Measurements from ENCODE around the gene ARX.

The ARX gene

DNA sequence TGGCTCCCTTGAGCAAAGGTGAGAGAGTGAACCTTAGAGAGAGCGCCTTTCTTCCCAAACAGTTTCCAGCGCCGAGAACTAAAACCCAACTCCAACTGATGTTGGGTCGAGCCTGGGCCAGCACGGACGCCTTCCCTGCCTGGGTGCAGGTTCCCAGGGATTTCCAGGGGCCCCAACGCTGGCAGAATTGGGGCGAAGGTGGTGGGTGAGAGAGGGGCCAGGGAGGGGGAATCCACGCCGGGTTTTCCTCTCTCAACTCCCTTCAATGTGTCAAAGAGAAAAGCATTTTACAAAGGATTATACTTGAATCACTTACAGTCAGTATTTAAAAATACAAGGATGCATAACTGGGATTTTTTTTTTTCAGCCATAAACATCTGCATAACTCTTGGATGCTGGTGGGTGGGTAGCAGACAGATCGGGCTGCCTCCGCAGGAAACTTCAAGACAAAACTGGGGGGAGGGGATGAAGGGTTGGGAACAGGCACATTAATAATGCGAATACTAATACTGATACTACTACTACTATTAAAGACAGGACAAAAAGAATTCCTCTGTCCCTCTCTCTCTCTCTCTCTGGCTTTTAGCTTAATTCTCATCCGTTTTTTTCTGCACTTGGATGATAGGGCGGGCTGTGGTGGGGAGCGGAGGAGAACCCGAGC is 1.3 kb upstream of the ARX start:
- DNase-seq, result no peak

DNA sequence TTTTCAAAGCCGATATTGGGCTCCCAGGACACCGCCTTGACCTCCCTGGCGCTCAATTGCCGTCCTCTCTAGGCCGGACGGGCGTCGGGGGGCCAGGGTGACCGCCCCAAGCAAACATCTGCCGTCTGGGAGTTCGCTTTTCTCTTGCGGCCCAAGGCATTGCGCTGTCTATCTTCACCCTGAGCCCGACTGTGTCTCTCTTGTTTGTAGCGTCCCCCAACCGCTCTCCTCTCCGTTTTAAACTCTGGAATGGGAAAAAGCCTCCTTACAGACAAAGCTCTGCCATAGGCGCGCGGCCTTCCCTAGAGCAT is 551 bp upstream of the ARX start:
- DNase-seq, result no peak

DNA sequence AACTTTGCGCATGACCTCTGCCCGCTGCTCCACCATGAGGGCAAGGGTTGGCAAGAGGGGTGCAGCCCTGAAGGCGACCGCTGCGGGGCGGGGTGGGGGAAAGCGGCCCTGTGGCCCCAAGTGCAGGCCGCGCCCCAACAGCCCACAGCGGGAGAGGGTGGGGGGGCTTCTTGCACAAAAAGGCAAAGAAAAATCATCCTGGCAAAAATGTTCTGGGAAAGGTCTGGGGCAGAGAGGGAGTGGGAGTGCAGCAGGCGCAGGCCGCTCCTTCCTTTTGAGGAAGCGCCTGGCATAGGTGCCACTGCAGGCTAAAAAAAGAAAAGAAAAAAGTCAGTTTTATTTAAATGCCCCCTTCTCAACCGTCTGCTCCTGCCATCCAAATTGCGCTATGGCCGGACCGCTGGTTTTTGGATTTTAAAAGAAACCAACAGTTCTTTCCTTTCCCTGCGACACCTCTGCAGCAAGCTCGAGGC is 1.4 kb downstream of the ARX start:
- no peak for DNase-seq

DNA sequence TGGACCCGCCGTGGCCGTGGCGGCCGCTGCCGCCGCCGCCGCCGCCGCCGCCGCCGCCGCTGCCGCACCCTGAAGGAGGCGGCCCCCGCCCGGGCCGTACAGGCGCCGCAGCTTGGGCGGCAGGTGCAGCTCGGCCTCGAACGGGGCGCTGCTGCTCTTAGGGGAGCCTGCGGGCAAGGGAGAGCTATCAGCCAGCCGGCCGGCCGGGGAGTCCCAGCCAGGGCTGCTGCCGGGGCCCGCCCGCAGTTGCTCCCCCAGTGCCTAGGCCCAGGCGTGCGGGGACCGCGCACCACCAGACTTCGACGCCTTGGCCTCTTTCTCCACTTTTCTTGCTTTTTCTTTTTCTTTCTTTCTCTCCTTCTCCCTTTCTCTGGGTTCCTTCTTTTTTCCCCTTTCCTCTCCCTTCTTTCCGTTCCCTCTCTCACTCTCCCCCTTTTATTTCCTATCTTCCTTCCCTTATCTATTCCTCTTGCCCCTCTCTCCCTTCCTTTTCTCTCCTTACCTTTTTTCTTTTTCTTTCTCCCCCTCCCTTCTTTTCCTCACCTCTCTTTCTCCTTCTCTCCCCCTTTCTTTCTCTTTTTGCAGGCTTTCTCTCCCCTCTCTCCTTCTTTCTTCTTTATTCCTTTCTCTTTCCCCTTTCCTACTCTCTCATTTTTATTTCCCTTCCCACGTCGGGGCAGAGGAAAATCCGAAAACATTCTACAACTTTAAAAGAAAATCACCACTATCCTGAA is 2.0 kb downstream of the ARX start:
- DNase-seq, result no peak

DNA sequence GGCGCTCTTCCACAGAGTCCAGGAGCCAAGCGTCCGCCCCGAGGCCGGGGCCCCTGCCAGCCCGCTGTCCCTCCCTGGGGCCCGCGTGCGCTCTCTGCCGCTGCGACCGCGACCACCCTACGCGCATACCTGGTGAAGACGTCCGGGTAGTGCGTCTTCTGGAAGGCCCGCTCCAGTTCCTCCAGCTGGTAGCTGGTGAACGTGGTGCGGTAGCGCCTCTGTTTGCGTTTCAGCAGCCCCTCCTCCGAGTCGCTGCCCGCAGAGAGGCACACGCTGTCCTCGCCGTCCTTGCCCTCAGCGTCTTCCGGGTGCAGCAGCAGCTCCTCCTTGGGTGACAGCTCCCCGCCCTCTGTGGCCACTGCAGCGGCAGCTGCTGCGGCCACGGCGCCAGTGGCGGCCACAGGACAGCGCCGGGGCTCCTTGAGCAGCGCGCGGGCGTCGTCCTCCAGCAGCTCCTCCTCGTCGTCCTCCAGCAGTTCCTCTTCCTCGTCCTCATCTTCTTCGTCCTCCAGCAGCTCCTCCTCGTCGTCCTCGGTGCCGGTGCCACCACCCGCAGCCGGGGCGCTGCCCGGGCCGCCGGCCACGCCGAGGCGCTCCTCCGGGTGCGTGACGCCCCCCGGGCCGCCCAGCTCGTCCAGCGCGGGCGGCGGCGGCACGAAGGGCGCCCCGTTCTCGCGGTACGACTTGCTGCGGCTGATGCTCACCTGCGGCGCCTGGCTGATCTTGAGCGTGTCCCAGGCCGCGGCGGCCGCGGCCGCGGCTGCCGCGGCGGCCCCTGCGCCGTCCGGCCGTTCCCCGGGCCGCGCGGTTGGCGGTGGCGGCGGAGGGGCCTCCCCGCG is 2.8 kb downstream of the ARX start:
- no peak for DNase-seq

DNA sequence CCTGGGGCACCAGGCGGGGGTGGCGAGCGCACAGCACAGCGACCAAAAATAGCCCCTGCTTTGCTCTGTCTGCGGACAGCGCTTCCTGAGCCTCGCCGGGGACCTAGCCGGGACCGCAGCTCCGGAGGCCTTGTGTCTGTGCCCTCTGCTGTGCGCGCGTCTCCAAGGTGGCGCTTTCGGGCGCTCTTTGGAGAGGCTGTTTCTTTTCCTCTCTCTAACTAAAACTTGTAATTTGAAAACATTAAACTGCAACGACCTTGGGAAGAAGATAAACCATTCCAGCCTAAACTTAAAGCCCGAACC is 3.4 kb downstream of the ARX start:
- no peak for DNase-seq

DNA sequence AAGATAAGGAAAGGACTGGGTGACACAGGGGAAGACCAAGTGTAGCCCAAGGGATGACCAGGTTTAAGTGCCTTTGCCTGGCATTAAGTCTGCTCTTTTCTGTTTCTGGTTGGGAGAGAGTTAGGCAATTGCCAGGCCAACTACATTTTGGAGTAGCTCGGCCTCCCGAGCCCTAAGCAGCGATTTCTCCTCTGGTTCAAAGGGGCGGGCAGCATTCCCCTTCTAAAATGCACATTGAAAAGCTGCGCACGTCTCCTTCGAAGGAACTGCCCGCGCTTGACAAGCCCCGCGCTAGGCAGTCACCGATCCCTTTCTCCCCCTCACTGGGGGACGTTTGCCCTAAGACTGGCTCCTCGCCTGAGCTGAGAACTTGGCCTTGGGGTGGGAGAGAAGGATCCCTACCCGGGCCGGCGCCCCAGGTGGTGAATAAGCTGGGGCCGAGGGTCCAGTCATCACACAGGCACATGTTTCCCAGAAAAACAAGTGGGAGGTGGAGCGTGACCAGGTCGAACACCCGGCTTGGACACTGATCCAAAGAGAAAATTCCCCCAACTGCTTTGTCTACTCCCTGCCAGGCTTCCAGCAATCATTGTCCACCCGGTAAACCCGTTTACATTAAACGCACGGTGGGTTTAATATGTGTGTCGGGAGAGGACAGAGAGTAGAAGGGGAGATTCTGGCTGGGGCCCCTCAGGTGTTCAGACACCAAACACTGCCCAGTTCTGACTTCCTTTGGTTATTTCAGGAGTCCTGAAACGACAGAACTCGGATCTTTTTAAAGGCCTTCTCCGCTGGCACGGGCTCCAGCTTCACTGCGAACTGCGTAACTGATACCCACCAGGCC is 4.0 kb downstream of the ARX start:
- DNase-seq, result peak in 10 of 58 donors; percentile 5 to 38 (median 12)

DNA sequence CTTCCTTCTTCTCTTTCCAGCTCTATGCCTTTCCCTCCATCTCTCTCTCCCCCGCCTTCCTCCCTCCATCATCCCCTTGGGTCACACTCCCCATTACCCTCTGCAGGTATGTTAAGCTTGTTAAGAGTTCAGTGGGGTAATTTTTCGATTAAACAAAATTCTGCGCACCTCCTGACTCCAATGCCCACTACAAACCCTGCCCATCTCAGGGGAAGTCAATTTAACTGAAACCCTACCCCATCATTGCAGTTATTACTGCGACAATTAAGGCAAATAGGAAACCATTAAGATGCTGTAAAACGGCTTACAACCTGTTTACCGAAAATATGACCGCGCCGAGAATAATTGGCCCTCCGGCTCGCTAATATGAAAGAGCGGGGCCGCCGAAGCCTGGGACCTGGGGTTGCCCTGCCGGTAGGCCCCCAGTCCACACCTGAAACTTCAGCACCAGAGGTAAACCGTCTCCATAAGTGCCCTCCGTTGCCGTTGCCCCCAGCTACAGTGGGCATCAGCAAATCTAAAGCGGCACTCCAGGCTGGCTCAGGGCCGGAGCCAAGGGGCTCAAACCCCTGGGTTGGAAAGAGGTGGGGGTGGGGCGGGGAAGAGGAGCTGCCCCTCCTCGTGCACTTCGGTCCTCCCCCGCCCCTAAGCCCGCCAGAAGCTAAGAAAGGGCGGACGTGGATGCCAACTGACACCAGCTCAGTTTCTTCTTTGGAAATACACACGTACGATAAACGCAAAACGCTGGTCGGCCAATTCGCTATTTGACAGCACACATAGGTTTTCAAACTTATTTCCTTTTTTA is 4.8 kb downstream of the ARX start:
- DNase-seq, result no peak

DNA sequence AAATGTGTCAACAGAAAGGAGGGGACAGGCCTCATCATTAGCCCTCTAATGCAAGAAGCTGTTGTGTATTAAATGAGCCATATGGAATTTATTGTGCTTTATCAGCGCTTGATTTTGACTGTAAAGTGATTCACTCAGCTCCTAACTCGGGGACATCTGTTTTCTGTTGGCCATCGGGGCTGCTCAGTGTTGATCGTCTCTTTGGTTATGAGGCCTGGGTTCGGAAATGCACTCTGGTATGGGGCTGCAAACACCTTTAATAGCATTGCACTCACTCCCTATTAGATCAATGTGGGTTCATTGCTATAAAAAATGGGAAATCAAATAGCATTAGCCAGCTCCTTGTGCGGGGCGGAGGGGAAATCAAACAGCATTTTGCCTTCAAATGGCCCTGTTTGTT is 6.4 kb downstream of the ARX start:
- DNase-seq, result no peak

DNA sequence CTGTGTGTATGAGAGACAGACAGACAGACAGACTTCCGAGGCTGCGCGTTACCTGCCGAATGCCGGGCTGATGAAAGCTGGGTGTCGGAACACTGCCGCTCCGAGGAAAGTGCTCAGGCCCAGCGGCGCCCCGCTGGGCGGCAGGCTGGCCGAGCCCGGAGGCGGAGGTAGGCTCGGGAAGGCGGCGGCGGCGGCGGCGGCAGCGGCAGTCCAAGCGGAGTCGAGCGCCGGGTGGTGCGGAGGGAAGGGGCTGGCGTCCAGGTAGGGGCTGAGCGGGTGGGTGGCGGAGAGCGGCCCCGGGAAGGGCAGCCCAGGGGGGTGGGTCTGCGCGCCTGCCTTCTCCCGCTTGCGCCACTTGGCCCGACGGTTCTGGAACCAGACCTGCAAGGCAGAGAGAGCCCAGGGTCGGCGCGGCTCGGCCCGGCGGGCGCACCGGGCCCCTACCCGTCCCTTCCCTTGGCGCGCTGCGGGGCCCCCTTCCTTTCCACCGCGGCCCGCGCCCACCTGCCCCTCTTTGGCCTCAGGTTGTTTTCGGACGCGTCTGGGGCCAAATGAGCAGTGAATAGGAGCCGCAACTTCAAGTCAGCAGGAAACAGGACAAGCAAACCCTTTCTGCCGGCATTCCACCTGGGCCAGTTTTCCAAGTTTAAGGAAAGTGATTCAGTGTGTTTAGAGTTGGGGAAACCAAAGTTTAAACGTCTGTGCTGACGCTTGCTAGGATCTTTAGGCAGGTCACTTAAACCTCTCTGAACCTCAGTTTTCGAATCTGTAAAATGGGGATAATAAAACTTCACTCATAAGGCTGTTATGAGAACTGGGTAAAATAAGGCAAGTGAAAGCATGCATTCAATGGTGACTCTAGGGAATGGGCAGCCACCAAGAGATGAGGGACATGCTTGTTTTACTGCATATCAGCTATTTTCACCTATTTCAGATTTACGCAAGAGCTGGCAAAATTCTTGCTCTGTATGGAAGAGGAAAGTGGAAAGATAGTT is 8.4 kb downstream of the ARX start:
- no peak for DNase-seq

DNA sequence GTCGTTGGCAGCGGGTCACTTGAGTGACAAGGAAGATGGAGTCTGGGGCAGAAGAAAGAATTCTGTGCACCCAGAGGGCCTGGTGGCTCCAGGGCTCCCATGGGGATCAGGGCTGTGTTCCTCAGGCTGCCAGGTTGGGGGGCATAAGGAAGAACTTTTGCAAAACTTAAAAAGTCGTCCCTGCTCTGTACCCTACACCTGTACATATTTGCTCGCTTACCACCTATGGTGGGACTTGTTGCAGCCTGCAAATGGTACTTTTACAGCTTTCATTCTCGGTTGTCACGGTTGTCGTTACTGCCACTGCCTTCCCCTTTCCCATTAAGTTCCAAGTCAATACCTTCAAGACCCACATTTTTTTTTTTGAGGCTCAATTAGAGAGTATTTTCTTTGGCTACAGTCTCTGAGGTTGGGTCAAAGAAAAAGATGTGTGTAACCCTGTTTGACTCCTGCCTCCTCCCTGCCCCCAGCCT is 9.1 kb downstream of the ARX start:
- DNase-seq, result no peak

DNA sequence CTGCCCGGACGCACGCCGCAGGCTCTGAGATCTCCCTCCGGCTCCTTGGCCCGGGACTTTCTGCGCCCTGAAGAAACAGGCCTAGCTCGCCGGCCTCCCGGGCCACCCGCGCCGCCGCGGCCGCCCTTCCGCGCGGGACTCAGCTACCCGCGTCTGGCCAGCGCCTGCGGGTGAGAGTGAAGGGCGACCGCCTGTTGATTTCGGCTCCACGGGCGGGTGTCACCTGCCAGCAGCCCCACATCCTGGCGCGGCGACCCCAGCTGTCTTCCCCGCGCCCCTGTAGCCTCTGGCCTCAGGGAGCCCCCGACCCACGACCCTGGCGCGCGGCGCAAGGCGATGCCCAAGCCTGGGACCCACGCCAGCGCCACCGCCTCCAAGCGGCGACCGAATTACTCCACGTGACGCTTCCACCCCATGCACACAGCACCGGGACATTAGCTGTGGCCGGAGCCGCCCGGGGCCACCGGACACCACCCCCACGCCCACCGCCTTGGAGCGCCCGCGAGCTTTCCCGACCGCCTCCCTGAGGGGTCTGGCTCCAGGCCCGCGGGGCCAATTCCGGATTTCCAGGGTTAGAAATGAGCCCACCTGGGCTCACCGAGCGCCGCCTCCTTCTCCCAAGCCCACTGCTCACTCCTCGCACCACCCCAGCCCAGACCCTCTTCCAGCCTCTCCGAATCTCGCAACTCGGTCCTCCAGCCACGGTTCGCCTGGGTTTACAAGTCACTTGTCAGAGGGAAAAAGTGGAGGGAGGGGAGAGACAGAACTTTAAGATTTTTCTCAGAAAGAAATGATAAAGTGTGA is 10.2 kb downstream of the ARX start:
- peak in 11 of 58 donors; percentile 1 to 49 (median 14) for DNase-seq

DNA sequence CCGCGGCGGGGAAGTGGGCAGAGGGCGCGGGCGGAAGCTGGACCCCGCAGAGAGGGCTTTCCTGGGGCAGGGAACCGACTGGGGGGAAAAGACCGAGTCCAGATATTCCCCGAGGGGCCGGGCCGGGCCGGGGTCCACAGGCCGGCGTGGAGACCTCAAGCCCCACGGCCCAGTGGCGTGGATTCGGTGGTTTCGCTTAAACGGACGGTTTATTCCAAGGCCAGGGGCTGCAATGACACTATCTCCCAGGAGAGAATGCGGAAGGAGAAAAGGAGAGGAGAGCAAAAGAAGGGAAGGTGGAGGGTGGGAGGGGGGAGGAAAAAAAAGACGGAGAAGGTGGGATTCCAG is 10.8 kb downstream of the ARX start:
- DNase-seq, result no peak

DNA sequence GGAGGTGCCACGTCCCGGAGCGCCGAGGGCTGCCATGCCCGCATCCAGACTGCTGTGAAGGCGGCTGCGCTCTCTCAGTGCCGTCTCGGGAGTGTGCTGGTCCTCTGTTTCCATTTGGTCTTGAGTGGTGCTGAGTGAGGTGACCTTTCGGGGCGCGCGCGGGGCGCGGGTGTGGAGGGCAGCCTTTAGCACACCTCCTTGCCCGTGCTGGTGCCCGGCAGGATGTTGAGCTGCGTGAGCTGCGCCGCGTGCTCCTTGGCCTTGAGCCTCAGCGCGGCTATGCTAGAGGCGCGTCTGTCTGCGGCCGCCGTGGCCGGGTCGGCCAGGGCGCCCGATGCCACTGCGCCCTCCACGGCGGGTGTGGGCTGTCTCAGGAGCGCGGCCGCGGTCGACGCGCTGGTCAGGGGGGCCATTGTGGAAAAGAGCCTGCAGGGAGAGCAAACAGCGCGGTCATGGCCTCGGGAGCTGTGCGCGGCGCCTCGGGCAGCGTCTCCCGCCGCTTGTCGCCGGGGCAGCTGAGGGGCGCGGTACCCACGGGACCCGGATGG is 11.2 kb downstream of the ARX start:
- peak in 1 of 58 donors; percentile 3 for DNase-seq

DNA sequence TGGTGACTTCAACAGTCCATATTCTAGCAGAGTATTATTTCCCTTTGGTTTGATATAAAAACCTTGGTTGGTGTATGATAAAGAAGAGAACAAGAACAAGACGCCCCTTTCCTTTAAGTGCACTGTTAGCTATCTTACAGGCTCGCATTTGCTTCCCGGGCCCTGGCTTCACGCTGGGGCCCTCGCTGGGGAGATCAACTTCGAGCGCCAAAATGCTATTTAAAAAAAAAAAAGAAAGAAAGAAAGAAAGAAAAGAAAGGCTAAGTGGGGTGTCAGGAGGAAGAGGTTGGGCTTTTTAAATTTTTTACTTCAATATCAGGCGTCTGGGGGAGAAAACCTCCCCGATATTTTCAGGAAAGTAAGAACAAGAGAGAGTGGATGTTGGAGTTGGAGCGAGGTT is 11.7 kb downstream of the ARX start:
- DNase-seq, result no peak

DNA sequence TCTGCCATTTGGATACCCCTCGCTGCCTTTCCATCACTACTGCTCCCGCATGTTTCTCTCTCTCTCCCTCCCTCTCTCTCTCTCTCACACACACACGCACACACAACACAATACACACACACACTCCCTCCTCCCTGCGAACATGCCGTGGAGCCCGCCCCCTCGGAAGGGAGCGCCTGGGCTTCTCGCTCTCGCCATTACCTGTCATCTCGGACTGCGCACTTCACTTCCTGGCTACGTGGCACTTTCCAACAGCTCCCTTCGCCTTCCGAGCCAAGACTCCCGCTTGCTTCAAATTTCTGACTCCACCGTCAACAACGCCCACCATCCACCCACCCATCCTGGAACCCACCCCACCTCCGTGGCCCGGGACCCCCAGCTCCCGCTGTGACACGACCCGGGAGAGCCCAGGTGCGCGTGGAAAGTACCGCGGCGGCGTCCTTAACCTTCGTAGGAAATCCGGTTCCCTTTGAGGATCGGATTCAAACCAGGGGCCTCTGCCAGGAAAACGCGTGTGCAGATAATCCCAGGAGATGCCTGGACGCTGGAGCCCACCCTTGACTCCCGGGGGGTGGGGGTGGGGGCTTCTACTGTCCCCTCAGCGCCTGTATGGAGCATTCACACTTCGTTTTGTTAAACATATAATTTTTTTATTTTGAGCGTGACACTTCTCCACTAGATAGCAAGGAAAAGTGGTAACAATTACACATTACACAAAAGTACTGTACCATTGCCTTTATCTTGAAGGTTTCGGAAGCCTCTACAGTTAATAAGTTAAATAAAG is 12.5 kb downstream of the ARX start:
- no peak for DNase-seq

DNA sequence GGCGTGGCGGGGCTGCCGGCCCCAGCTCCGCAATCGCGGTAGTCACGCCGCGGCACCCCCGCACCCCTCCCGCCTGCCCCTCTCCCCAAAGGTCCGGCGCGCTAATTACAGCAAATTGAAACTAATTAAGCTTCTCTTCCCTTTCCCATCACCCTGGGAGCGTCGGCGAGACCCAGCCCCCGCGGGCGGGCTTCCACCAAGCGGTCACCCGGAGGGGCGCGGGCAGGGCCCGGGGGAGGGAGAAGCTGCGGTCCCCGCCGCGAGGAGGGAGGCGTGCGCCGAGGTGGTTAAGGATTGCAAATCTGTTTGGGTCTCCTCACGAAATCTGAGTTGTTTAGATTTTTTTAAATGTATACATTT is 13.1 kb downstream of the ARX start:
- DNase-seq, result peak in 2 of 58 donors; percentile 1 to 34
